IMR-90 (cell line): ENCODE data around the gene ARPP21. TPM values are rescaled to one million over a fixed set of nuclear protein-coding genes. Genes with fewer than 3 reads are reported as not detected.

Experiments
- ATAC-seq: fragments of 200-7000 bp; cut with Tn5 transposase; 2 replicates; pipeline ENCODE4 v1.9.1; 2020; ENCODE audit warnings: low read depth, mild to moderate bottlenecking, moderate library complexity
- BruUV-seq: library from RNA; stranded (reverse); fragments of 400-500 nt; replicated peaks from 2 replicates; lab custom pipeline; 2021; lab: Mats Ljungman, UMichigan
- CTCF ChIA-PET: fragments of 300-600 bp; formaldehyde crosslinking; extraction: SDS; loops from one replicate; lab custom pipeline; 2021; ENCODE audit warnings: antibody characterized with exemption; lab: Yijun Ruan, JAX
- POLR2A ChIA-PET: fragments of 300-600 bp; sonication (Branson Sonifier 250); formaldehyde crosslinking; loops from one replicate; lab custom pipeline; 2022; ENCODE audit warnings: antibody characterized with exemption; ENCODE audit not compliant: unreplicated experiment; lab: Charles Lee
- DNase-seq: peaks from one replicate; pipeline ENCODE4 v3.0.0; 2013
- H2AFZ ChIP-seq: replicated peaks from 2 replicates; pipeline ENCODE3; 2013; ENCODE audit warnings: low read length, mild to moderate bottlenecking; ENCODE audit not compliant: poor library complexity
- H2AK5ac ChIP-seq: 2 replicates; pipeline ENCODE4 v1.6.1; 2013; ENCODE audit warnings: low read depth, low read length, inconsistent platforms
- H2AK9ac ChIP-seq: replicated peaks from 2 replicates; pipeline ENCODE3; 2013; ENCODE audit warnings: mild to moderate bottlenecking, low read depth, low read length, moderate library complexity; ENCODE audit not compliant: poor library complexity
- H2BK120ac ChIP-seq: 2 replicates; pipeline ENCODE4 v1.6.1; 2013; ENCODE audit warnings: low read depth, low read length, inconsistent platforms
- H2BK15ac ChIP-seq: 3 replicates; pipeline ENCODE4 v1.6.1; 2013; ENCODE audit warnings: low read depth, low read length, inconsistent platforms
- H2BK20ac ChIP-seq: 2 replicates; pipeline ENCODE4 v1.6.1; 2013; ENCODE audit warnings: low read depth, mild to moderate bottlenecking, inconsistent platforms, low read length, moderate library complexity
- H2BK5ac ChIP-seq: 2 replicates; pipeline ENCODE4 v1.6.1; 2013; ENCODE audit warnings: mild to moderate bottlenecking, low read depth, low read length, inconsistent platforms; ENCODE audit not compliant: poor library complexity, severe bottlenecking
- H3K14ac ChIP-seq: replicated peaks from 2 replicates; pipeline ENCODE4 v1.6.1; 2013; ENCODE audit warnings: low read depth, low read length, inconsistent platforms
- H3K18ac ChIP-seq: 2 replicates; pipeline ENCODE4 v1.6.1; 2013; ENCODE audit warnings: low read depth, low read length, control low read depth
- H3K23ac ChIP-seq: 2 replicates; pipeline ENCODE4 v1.6.1; 2013; ENCODE audit warnings: low read depth, low read length, inconsistent platforms
- H3K27ac ChIP-seq: 2 replicates; pipeline ENCODE4 v1.5.1; 2013; ENCODE audit warnings: mild to moderate bottlenecking, control low read depth, low read length; ENCODE audit not compliant: insufficient read depth
- H3K27me3 ChIP-seq: 2 replicates; pipeline ENCODE4 v1.6.1; 2013; ENCODE audit warnings: low read length; ENCODE audit not compliant: control insufficient read depth, insufficient read depth
- H3K36me3 ChIP-seq: 2 replicates; pipeline ENCODE4 v1.6.1; 2013; ENCODE audit warnings: low read length, mixed read lengths; ENCODE audit not compliant: control insufficient read depth, insufficient read depth
- H3K4ac ChIP-seq: 2 replicates; pipeline ENCODE4 v1.6.1; 2013; ENCODE audit warnings: low read depth, low read length, inconsistent platforms
- H3K4me1 ChIP-seq: 2 replicates; pipeline ENCODE4 v1.6.1; 2013; ENCODE audit warnings: low read length, mixed read lengths; ENCODE audit not compliant: control insufficient read depth, insufficient read depth
- H3K4me2 ChIP-seq: 2 replicates; pipeline ENCODE4 v1.6.1; 2013; ENCODE audit warnings: low read depth, mild to moderate bottlenecking, control low read depth, low read length, moderate library complexity
- H3K4me3 ChIP-seq: 2 replicates; pipeline ENCODE4 v1.5.1; 2013; ENCODE audit warnings: low read depth, mild to moderate bottlenecking, control low read depth, low read length, moderate library complexity; ENCODE audit not compliant: insufficient read depth
- H3K56ac ChIP-seq: 2 replicates; pipeline ENCODE4 v1.6.1; 2013; ENCODE audit warnings: low read length, inconsistent platforms; ENCODE audit not compliant: insufficient read depth; ENCODE audit errors: extremely low read depth
- H3K79me1 ChIP-seq, 2 experiments: 2 replicates each; pipeline ENCODE4 v1.6.1; 2013; ENCODE audit warnings: low read length in 2 of 2, inconsistent platforms in 1 of 2, low read depth in 1 of 2
- H3K9ac ChIP-seq: 2 replicates; pipeline ENCODE4 v1.6.1; 2013; ENCODE audit warnings: low read depth, low read length, control low read depth
- H3K9me1 ChIP-seq: 2 replicates; pipeline ENCODE4 v1.6.1; 2013; ENCODE audit warnings: low read length, inconsistent platforms; ENCODE audit not compliant: insufficient read depth
- H3K9me3 ChIP-seq: 2 replicates; pipeline ENCODE4 v1.6.1; 2013; ENCODE audit warnings: low read length; ENCODE audit not compliant: control insufficient read depth, insufficient read depth
- H4K20me1 ChIP-seq: 2 replicates; pipeline ENCODE4 v1.6.1; 2013; ENCODE audit warnings: low read length, inconsistent platforms; ENCODE audit not compliant: insufficient read depth
- H4K5ac ChIP-seq: 2 replicates; pipeline ENCODE4 v1.6.1; 2013; ENCODE audit warnings: mild to moderate bottlenecking, low read depth, low read length, control low read depth
- H4K8ac ChIP-seq, 2 experiments: 2 replicates each; pipeline ENCODE4 v1.6.1; 2013; ENCODE audit warnings: low read depth in 2 of 2, low read length in 2 of 2, control low read depth in 1 of 2, inconsistent platforms in 1 of 2
- H4K91ac ChIP-seq: 2 replicates; pipeline ENCODE4 v1.6.1; 2013; ENCODE audit warnings: low read depth, low read length, inconsistent platforms; ENCODE audit not compliant: insufficient read depth
- FOS ChIP-seq: fragments of 150-350 bp; IDR thresholded peaks from 2 replicates; pipeline ENCODE4 v1.6.1; 2016; ENCODE audit warnings: low read depth, low read length
- MAFK ChIP-seq: IDR thresholded peaks from 2 replicates; pipeline ENCODE4 v1.6.1; 2012; ENCODE audit warnings: low read depth, low read length, improper control_type of control experiment
- RAD21 ChIP-seq: IDR thresholded peaks from 2 replicates; pipeline ENCODE4 v1.6.1; 2012; ENCODE audit warnings: low read length, improper control_type of control experiment
- RCOR1 ChIP-seq: IDR thresholded peaks from 2 replicates; pipeline ENCODE4 v1.6.1; 2012; ENCODE audit warnings: mild to moderate bottlenecking, low read length, improper control_type of control experiment; ENCODE audit not compliant: insufficient replicate concordance
- RFX5 ChIP-seq: IDR thresholded peaks from 2 replicates; pipeline ENCODE4 v1.8.0; 2012; ENCODE audit warnings: low read depth, mild to moderate bottlenecking, low read length, moderate library complexity
- SMC3 ChIP-seq: fragments of 150-350 bp; IDR thresholded peaks from 2 replicates; pipeline ENCODE4 v1.6.1; 2016; ENCODE audit warnings: low read depth, mild to moderate bottlenecking, antibody characterized with exemption, low read length, moderate library complexity
- dilution Hi-C: fragments of 300-500 bp; cut with HindIII; formaldehyde crosslinking; loops from one replicate; pipeline ENCODE4 v1.14.3; 2018; ENCODE audit warnings: low sequenced_read_pairs; ENCODE audit not compliant: unreplicated experiment
- in situ Hi-C: fragments of 300-500 bp; cut with MboI; formaldehyde crosslinking; loops from 3 replicates; pipeline ENCODE4 v1.14.3; 2019; ENCODE audit warnings: low sequenced_read_pairs, inconsistent platforms, mixed read lengths
- intact Hi-C: fragments of 100-400 bp; cut with micrococcal nuclease; formaldehyde crosslinking; loops from 2 replicates; pipeline ENCODE4 v1.10.0; 2022
- polyA plus RNA-seq, 3 experiments: library from polyadenylated mRNA; depleted of rRNA; stranded (reverse); fragments of >200 nt; gene quantifications; 2 replicates each; pipeline ENCODE4 v1.2.3, GENCODE V29; 2012; ENCODE audit warnings: low replicate concordance in 1 of 3
- total RNA-seq: library from RNA; depleted of rRNA; stranded (reverse); fragments of >200 nt; gene quantifications from 2 replicates; pipeline ENCODE4 v1.2.3, GENCODE V29; 2012
- TF ChIP-seq, protein P1 (sequence below): fragments of 150-350 bp; IDR thresholded peaks from 2 replicates; pipeline ENCODE4 v1.6.1; 2016; ENCODE audit warnings: low read depth, mild to moderate bottlenecking, low read length, moderate library complexity, borderline replicate concordance
- TF ChIP-seq, protein P2 (sequence below): fragments of 150-350 bp; IDR thresholded peaks from 2 replicates; pipeline ENCODE4 v1.6.1; 2017; ENCODE audit warnings: mild to moderate bottlenecking, antibody characterized with exemption, low read length, low read depth

Gene ARPP21
- total and polyA plus RNA-seq, 2 of the 4 experiments (the other 2 are of a cell fraction), result not detected

DNA sequence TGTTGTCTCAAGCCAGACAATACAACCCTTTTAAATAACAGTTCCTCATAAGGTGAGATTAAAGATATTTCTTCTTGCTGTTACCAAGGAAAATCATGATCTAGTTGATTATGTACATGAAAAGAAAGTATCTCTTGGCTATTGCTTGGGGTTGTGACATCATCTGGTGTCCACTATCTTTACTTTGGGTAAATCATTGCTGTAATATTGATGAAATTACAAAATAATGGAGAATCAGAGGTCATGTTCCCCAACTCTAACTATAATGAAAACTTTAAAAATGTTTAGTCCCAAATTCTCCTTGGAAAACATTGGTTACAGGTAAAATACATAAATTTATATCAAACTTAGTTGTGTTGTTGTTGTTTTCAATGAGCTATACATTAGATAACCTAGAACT lies 142.2 kb downstream of the ARPP21 start:
- no peak overlapping the region for H4K8ac ChIP-seq
- H3K18ac ChIP-seq, result no peak overlapping the region
- no peak overlapping the region for H3K4me3 ChIP-seq
- H3K9me3 ChIP-seq, result peaks cover 4% of the 10 kb centered on the region
- H2AK9ac ChIP-seq, result no peak overlapping the region
- dilution Hi-C loops, result no loop called here
- no peak overlapping the region for H2BK15ac ChIP-seq
- ATAC-seq (no peak), DNase-seq (no peak)
- H2AK5ac ChIP-seq, result no peak overlapping the region
- no peak overlapping the region for H3K14ac ChIP-seq
- H4K5ac ChIP-seq, result no peak overlapping the region
- in situ Hi-C loops, result no loop called here
- CTCF ChIA-PET, result no interaction called here
- TF ChIP-seq SMC3, result no peak
- TF ChIP-seq FOS, result no peak
- TF ChIP-seq RAD21, result no peak
- no peak for TF ChIP-seq RFX5
- TF ChIP-seq RCOR1, result no peak
- TF ChIP-seq, protein P1, sequence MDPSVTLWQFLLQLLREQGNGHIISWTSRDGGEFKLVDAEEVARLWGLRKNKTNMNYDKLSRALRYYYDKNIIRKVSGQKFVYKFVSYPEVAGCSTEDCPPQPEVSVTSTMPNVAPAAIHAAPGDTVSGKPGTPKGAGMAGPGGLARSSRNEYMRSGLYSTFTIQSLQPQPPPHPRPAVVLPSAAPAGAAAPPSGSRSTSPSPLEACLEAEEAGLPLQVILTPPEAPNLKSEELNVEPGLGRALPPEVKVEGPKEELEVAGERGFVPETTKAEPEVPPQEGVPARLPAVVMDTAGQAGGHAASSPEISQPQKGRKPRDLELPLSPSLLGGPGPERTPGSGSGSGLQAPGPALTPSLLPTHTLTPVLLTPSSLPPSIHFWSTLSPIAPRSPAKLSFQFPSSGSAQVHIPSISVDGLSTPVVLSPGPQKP, result no peak
- TF ChIP-seq MAFK, result no peak
- TF ChIP-seq, protein P2, sequence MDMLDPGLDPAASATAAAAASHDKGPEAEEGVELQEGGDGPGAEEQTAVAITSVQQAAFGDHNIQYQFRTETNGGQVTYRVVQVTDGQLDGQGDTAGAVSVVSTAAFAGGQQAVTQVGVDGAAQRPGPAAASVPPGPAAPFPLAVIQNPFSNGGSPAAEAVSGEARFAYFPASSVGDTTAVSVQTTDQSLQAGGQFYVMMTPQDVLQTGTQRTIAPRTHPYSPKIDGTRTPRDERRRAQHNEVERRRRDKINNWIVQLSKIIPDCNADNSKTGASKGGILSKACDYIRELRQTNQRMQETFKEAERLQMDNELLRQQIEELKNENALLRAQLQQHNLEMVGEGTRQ, result no peak
- no peaks in the 10 kb centered on the region for H3K27me3 ChIP-seq
- no peak overlapping the region for H3K23ac ChIP-seq
- H3K56ac ChIP-seq, result no peak overlapping the region
- H3K36me3 ChIP-seq, result no peaks in the 10 kb centered on the region
- H3K27ac ChIP-seq, result no peak overlapping the region
- H2BK120ac ChIP-seq, result no peak overlapping the region
- no peak overlapping the region for H3K9ac ChIP-seq
- no peak overlapping the region for H4K91ac ChIP-seq
- no peaks in the 10 kb centered on the region for H3K9me1 ChIP-seq
- no peaks in the 10 kb centered on the region for H4K20me1 ChIP-seq
- no peak overlapping the region for H2BK5ac ChIP-seq
- H2AFZ ChIP-seq, result no peak overlapping the region
- intact Hi-C loops, result no loop called here
- no TSS peak for BruUV-seq
- no peak overlapping the region for H3K4me2 ChIP-seq
- no peak overlapping the region for H3K4ac ChIP-seq
- no peak overlapping the region for H2BK20ac ChIP-seq
- POLR2A ChIA-PET, result no interaction called here
- no peaks in the 10 kb centered on the region for H3K79me1 ChIP-seq
- H3K4me1 ChIP-seq, result no peaks in the 10 kb centered on the region
